Renal pelvis (tissue), 12 donors: Measurements from ENCODE around the gene PLGLB2. TPM values are rescaled to one million over a fixed set of nuclear protein-coding genes. Genes with fewer than 3 reads are reported as not detected.
"Not testable (repeated sequence)": the region's sequence is repeated elsewhere in the genome, so short reads cannot be mapped to it uniquely, and the experiment has no call there.

ENCODE experiments used
- DNase-seq: peaks from one replicate; pipeline ENCODE4 v3.0.0-alpha.2; 2013
- long read RNA-seq, 16 experiments: transcript quantifications; one replicate each; lab custom pipeline, GENCODE V29; 2026
- polyA plus RNA-seq, 3 donors: library from polyadenylated mRNA; unstranded; fragments of 120-200 nt; gene quantifications; one replicate each; pipeline ENCODE4 v1.2.1, GENCODE V29; 2013; ENCODE audit not compliant: insufficient read length in 3 of 3

Gene PLGLB2
- polyA plus RNA-seq = 1 to 10 TPM; 3.6 to 4.5 (median 3.7) TPM
- long read RNA-seq, donor 1, partial matches to known transcripts = 0 of 1 reads
- long read RNA-seq, donor 1, other reads (novel, unspliced or antisense) = 0 of 1 reads
- long read RNA-seq, donor 2, partial matches to known transcripts = 0 of 4 reads
- long read RNA-seq, donor 2, other reads (novel, unspliced or antisense) = 0 of 4 reads
- long read RNA-seq, donor 3, partial matches to known transcripts = 0 of 1 reads
- long read RNA-seq, donor 3, other reads (novel, unspliced or antisense) = 0 of 1 reads
- long read RNA-seq, donor 4, partial matches to known transcripts = 0 of 1 reads
- long read RNA-seq, donor 4, other reads (novel, unspliced or antisense) = 0 of 1 reads
- long read RNA-seq, donor 5 = 0 reads
- long read RNA-seq, donor 6 = 0 reads
- long read RNA-seq, donor 7 = 0 reads
- long read RNA-seq, donor 8 = 0 reads
- long read RNA-seq, donor 9, partial matches to known transcripts = 0 of 1 reads
- long read RNA-seq, donor 9, other reads (novel, unspliced or antisense) = 0 of 1 reads
- long read RNA-seq, donor 10, partial matches to known transcripts = 0 of 1 reads
- long read RNA-seq, donor 10, other reads (novel, unspliced or antisense) = 0 of 1 reads
- long read RNA-seq, donor 11 = 0 reads
- long read RNA-seq, donor 12, partial matches to known transcripts = 0 of 2 reads
- long read RNA-seq, donor 12, other reads (novel, unspliced or antisense) = 0 of 2 reads
- long read RNA-seq, donor 13 = 0 reads
- long read RNA-seq, donor 14 = 0 reads
- long read RNA-seq, donor 15, partial matches to known transcripts = 0 of 1 reads
- long read RNA-seq, donor 15, other reads (novel, unspliced or antisense) = 0 of 1 reads
- long read RNA-seq, donor 16, partial matches to known transcripts = 0 of 1 reads
- long read RNA-seq, donor 16, other reads (novel, unspliced or antisense) = 0 of 1 reads

DNA sequence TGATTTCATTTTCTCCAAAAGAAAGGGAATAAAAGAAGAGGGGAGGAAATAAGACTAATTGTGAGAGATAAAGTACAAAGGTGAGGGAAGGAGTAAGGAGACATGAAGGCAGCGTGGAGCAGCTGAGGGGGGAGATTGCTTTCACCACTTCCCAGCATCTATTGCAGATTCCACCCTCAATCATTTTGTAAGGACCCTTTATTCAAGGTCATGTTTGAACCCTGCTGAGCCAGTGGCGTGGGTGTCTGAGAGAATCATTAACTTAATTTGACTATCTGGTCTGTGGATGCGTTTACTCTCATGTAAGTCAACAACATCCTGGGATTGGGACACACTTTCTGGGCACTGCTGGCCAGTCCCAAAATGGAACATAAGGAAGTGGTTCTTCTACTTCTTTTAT lies at the start of gene PLGLB2:
Gene PLGLB2, plus strand, starts transcription at position 297 of the 400 bp plus-strand sequence. Its CDS starts 67 bp downstream, at position 364.
- not testable (repeated sequence) for DNase-seq

- DNase-seq = not testable (repeated sequence)
Measured at GRCh38 chr2:87704572-87705323, 43.1 kb upstream of the PLGLB2 start.

- DNase-seq = not testable (repeated sequence)
Measured at GRCh38 chr2:87708368-87708767, 39.5 kb upstream of the PLGLB2 start.

- not testable (repeated sequence) for DNase-seq
Measured at GRCh38 chr2:87727940-87728599, 19.8 kb upstream of the PLGLB2 start.

DNA sequence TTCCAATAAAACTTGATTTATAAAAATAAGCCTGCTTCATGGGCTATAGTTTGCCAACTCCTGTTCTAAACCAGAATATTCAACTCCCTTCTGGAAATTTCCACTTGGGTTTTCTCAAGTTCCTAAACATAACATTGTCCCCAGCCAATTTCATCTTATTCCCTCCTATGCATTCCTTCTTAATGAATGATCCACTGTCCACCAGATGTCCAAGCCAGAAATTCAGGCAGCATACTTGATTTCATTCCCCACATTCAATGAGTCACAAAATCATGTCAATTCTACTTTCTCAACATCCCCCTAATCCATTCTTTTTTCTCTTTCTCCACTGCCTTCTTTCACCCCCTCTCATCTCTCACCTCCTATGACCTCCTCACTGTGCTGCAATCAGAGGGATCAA lies 7.0 kb upstream of the PLGLB2 start:
- not testable (repeated sequence) for DNase-seq

- DNase-seq = not testable (repeated sequence)
Measured at GRCh38 chr2:87742393-87743108, 5.3 kb upstream of the PLGLB2 start.

DNA sequence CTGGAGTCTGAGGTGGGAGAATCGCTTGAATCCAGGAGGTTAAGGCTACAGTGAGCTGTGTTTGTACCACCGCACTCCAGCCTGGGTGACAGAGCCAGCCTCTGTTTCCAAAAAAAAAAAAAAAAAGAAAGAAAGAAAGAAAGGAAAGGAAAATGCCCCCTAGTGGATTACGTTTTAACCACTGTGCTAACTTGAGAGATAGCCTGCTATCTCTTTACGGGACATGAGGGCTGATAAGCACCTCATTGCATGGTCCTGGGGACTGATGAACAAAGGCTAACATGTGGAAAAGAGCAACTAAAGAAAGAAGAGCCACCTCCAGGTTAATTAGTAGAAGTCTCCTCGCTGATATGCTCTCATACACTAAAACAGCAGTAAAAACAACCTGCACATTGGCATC lies 4.2 kb upstream of the PLGLB2 start:
- DNase-seq = not testable (repeated sequence)

DNA sequence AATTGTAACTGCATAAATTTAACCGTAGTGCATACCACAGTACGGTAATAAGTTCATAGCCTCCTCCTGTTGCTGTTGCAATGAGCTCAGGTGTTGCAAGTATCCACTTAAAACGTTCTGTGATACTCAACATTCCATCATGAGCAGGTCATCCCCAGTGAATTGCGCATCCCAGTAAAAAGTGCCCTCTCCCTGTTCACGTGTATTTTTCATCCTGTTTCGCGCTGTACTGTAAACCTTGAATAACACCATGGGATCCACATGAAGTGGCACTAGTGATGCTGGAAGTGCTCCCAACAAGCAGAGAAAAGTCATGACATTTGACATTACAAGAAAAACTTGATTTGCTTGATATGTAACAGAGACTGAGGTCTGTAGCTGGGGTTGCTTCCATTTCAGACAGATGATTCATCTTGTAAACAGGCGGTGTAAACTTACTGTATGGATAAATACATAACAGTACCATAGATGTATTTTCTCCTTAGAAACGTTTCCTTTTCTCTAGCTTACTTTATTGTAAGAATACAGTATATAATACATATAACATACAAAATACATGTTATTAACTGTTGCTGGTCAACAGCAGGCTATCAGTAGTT lies 2.4 kb upstream of the PLGLB2 start:
- DNase-seq = not testable (repeated sequence)

- DNase-seq = not testable (repeated sequence)
Measured at GRCh38 chr2:87748524-87748923, 637 bp downstream of the PLGLB2 start.

GRCh38 chr2:87750560-87750959 lies 2.7 kb downstream of the PLGLB2 start:
- DNase-seq = not testable (repeated sequence)

DNA sequence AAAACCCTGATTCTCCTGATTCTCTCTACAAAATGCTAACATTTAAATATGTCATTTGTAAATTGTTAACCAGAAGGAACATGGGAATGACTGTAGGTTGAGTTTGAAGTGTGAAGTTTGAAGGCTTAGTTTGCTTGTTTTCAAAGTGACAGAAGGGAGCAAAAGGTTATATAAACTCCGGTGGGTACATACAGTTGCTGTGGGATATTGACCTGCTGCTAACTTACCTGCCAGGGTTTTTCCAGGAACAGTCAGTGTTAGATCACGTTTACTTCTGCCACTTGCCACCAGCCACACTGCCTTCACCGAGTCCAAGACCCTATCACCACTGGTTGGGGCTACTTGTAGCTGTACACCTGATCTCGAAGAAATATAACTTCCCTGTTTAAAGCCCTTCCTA lies 6.9 kb downstream of the PLGLB2 start:
- DNase-seq = not testable (repeated sequence)

Other genes with a start within 250 kb of the PLGLB2 start
- gene RGPD2, start 77.7 kb downstream of the PLGLB2 start, polyA plus RNA-seq = 1 to 10 TPM in 2 of 3 donors, under 1 TPM in 1; 0.61 to 5.8 (median 2.6) TPM